T-cell (primary cell): Measurements from ENCODE around the gene FBXO31. TPM values are rescaled to one million over a fixed set of nuclear protein-coding genes. Genes with fewer than 3 reads are reported as not detected.
"Not testable (repeated sequence)": the region's sequence is repeated elsewhere in the genome, so short reads cannot be mapped to it uniquely, and the experiment has no call there.

Experiments used
- ATAC-seq, 4 experiments: fragments of 200-7000 bp in 3 of 4; fragments of 150-1000 bp in 1 of 4; cut with Tn5 transposase; replicated peaks in 1 of 4; 1 replicate in 3 of 4; 2 replicates in 1 of 4; pipeline ENCODE4 v1.10.0; 2021; ENCODE audit warnings: moderate library complexity in 3 of 4, mild to moderate bottlenecking in 2 of 4, moderate number of reproducible peaks in 1 of 4
- CTCF ChIA-PET, 2 donors: fragments of 300-600 bp; sonication (Branson Sonifier 250); formaldehyde crosslinking; loops; one replicate each; lab custom pipeline; 2022; ENCODE audit warnings: antibody characterized with exemption in 2 of 2; lab: Charles Lee
- POLR2A ChIA-PET, 2 donors: fragments of 300-600 bp; sonication (Branson Sonifier 250); formaldehyde crosslinking; loops; one replicate each; lab custom pipeline; 2022; ENCODE audit warnings: antibody characterized with exemption in 2 of 2; lab: Charles Lee
- DNase-seq, 35 experiments: peaks; one replicate each; pipeline versions ENCODE4 v3.0.0 to v3.0.0-alpha.2; 2013 to 2023
- H3K27ac ChIP-seq: one replicate; pipeline ENCODE4 v1.5.1; 2013; ENCODE audit warnings: low read length
- H3K27me3 ChIP-seq, 2 experiments: replicated peaks in 1 of 2; 1 replicate in 1 of 2; 2 replicates in 1 of 2; pipeline versions ENCODE4 v1.6.1 to v1.7.0; 2013; ENCODE audit warnings: low read length in 1 of 2, mixed read lengths in 1 of 2; ENCODE audit not compliant: control insufficient read depth in 2 of 2, insufficient read depth in 2 of 2; ENCODE audit errors: extremely low read depth in 1 of 2
- H3K36me3 ChIP-seq, 2 donors: 1 replicate in 1 of 2; 2 replicates in 1 of 2; pipeline versions ENCODE4 v1.6.1 to v1.7.0; 2013; ENCODE audit warnings: low read length in 1 of 2; ENCODE audit not compliant: control insufficient read depth in 2 of 2, insufficient read depth in 1 of 2; ENCODE audit errors: extremely low read depth in 1 of 2
- H3K4me1 ChIP-seq, 2 experiments: 1 replicate in 1 of 2; 2 replicates in 1 of 2; pipeline versions ENCODE4 v1.6.1 to v1.7.0; 2013; ENCODE audit warnings: low read length in 2 of 2, mixed read lengths in 1 of 2; ENCODE audit not compliant: insufficient read depth in 2 of 2, control insufficient read depth in 1 of 2; ENCODE audit errors: extremely low read depth in 1 of 2
- H3K4me3 ChIP-seq, 2 donors: 1 replicate in 1 of 2; 2 replicates in 1 of 2; pipeline versions ENCODE4 v1.5.1 to v1.7.0; 2013; ENCODE audit warnings: mild to moderate bottlenecking in 2 of 2, low read length in 1 of 2, moderate library complexity in 1 of 2; ENCODE audit not compliant: control insufficient read depth in 1 of 2; ENCODE audit errors: extremely low read depth in 1 of 2
- H3K9me3 ChIP-seq: 2 replicates; pipeline ENCODE4 v1.7.0; 2013
- H3K27ac Mint-ChIP-seq, 2 donors: one replicate each; pipeline ENCODE4 v1.8.0; 2020 to 2021; ENCODE audit warnings: mild to moderate bottlenecking in 2 of 2, mixed read lengths in 2 of 2
- H3K27me3 Mint-ChIP-seq, 2 donors: one replicate each; pipeline ENCODE4 v1.8.0; 2021 to 2022; ENCODE audit warnings: mixed read lengths in 2 of 2
- H3K36me3 Mint-ChIP-seq: one replicate; pipeline ENCODE4 v1.8.0; 2021; ENCODE audit warnings: mixed read lengths
- H3K4me1 Mint-ChIP-seq, 3 donors: one replicate each; pipeline ENCODE4 v1.8.0; 2020 to 2022; ENCODE audit warnings: mixed read lengths in 3 of 3, mild to moderate bottlenecking in 1 of 3
- H3K4me3 Mint-ChIP-seq, 3 donors: one replicate each; pipeline ENCODE4 v1.8.0; 2020 to 2022; ENCODE audit warnings: mild to moderate bottlenecking in 3 of 3, mixed read lengths in 3 of 3, moderate library complexity in 3 of 3
- H3K9me3 Mint-ChIP-seq, 3 donors: one replicate each; pipeline ENCODE4 v1.8.0; 2020 to 2022; ENCODE audit warnings: mixed read lengths in 3 of 3
- WGBS: methylation state at CpG from one replicate; pipeline ENCODE4 v1.1.5; 2013; ENCODE audit warnings: missing lambda C conversion rate; ENCODE audit not compliant: insufficient coverage; 5-methylcytosine and 5-hydroxymethylcytosine counted together
- total RNA-seq, 35 experiments: library from RNA in 6 of 35; stranded (reverse) in 6 of 35; fragments of 120-200 nt in 1 of 35; gene quantifications; one replicate each; pipeline versions ENCODE4 v1.2.1 to v1.2.4 and lab custom pipeline; 2013 to 2026

FBXO31 gene
- total RNA-seq, 5 donors from 2014 or later (not counting 1 experiment from before 2014, with no cell fraction given): 34.7 to 67.2 (median 55.6) TPM

DNA sequence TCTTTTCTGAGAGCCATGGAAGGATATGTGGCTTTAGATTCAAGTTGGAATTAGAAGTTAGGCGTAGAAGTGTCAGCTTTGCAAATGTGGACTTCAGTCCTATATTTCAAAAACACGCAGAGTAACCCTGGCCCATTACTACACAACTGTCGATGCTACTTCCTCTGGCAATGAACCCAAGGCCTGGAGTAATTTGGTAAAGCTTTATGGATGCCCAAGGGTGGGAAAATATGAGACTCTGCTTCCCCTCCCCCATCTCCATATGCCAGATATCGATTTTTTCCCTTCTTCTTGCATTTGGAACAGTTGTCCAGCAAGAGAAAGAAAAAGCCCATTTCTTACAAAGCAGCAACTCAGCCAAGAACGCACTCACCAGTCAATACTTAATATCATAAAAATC, 5.7 kb upstream of the FBXO31 start:
- POLR2A ChIA-PET: no interaction called here

DNA sequence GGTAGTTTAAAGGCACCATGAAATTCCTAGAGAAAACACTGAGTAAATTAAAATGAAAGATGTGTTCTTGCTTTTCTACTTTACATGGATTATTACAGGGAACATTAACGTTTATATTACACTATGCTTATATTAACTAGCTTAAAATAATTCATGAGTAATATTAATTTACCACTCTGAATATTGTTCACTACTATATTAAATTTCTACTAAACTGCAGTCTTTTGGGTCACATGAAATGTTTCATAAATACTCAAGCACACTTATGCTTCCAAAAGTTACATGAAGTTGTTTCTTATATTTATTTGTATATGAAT, 5.2 kb upstream of the FBXO31 start:
- Mint-ChIP-seq H3K27me3 (peaks cover 0 to 3% of the 10 kb centered on the region in 2 donors), H3K4me1 (peaks cover 48 to 58% (median 54%) of the 10 kb centered on the region in 3 donors), H3K4me3 (peak overlapping the region; percentile 46 to 62 (median 61)), H3K9me3 (no peaks in the 10 kb centered on the region), H3K36me3 (no peaks in the 10 kb centered on the region), H3K27ac (peak overlapping the region; percentile 96 to 98)
- no CpG with 5 or more reads among the region's 1 CpG for WGBS
- POLR2A ChIA-PET: no interaction called here
- peak overlapping the region in 1 of 2 donors; percentile 15 for H3K4me3 ChIP-seq
- DNase-seq: no peak
- CTCF ChIA-PET: interaction anchor here in 1 of 2 donors (0.6 to 1.1 kb wide), 2 partner anchors 159 to 248 kb away, joined by 3 to 9 read pairs; no protein-coding TSS in a partner anchor
- H3K27me3 ChIP-seq: no peaks in the 10 kb centered on the region
- no peak for ATAC-seq
- H3K4me1 ChIP-seq: peaks cover 20 to 48% of the 10 kb centered on the region in 2 experiments
- H3K9me3 ChIP-seq: no peaks in the 10 kb centered on the region
- H3K36me3 ChIP-seq: no peaks in the 10 kb centered on the region
- peak overlapping the region; percentile 68 for H3K27ac ChIP-seq

More for the DNA sequence above, 5.7 kb upstream of the FBXO31 start:
- Mint-ChIP-seq H3K27me3 (no peaks in the 10 kb centered on the region), H3K4me3 (no peak overlapping the region), H3K4me1 (peaks cover 49 to 60% (median 57%) of the 10 kb centered on the region in 3 donors), H3K36me3 (no peaks in the 10 kb centered on the region), H3K27ac (peak overlapping the region; percentile 69 to 71), H3K9me3 (no peaks in the 10 kb centered on the region)
- CTCF ChIA-PET: interaction anchor here in 1 of 2 donors (0.6 kb wide), 1 partner anchor 159 kb away, joined by 9 read pairs; no protein-coding TSS in a partner anchor
- Histone ChIP-seq H3K4me1 (peaks cover 25 to 46% of the 10 kb centered on the region in 2 experiments), H3K27ac (peak overlapping the region; percentile 68), H3K27me3 (no peaks in the 10 kb centered on the region), H3K36me3 (no peaks in the 10 kb centered on the region), H3K9me3 (no peaks in the 10 kb centered on the region), H3K4me3 (no peak overlapping the region)
- no peak for DNase-seq
- 80% methylated on average over 1 of the region's 5 CpGs for WGBS
- no peak for ATAC-seq

DNA sequence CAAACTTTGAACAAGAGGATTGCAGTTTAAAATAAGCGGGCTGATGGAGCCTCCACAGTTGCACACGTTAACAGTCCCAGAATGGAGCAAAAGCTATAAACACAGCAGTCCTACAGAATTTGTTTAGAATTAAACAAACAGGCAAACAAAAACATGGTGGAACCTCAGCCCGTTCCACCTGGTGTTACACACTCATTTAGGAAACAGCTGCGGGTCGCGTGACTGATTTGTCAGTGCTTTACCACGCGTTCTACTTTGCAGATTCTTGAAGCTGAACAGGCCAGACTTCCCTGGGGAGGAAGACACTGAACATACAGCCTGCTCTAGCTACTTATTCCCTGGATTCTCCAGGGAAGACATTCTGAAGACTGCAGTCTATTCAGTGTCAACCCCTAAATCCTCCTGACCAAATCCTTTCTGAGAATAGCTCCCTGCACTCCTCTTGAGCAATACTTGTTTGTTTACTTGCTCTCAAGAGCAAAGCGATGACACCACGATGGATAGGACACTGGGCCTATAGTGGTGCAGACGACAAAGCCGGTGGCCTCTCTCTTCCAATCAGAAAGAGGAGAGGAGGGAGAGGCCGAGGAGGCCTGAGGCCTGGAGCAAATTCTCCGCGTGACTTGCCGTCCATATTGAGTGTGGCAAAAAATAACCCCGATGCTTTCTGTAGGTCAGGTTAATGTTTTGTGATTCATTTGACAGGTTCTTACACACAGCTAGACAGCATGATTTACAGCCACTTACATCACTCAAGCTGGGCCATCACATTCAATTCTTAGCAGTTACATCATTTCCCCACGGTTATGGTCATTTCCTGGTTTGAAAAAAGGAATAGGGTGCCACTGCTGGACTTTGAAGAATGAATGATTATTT, 4.6 kb upstream of the FBXO31 start:
- CTCF ChIA-PET: interaction anchor here in 1 of 2 donors (1.1 kb wide), 1 partner anchor 248 kb away, joined by 3 read pairs; no protein-coding TSS in a partner anchor
- POLR2A ChIA-PET: interaction anchor here in 1 of 2 donors (0.6 kb wide), 1 partner anchor 1591 kb away, joined by 4 read pairs; no protein-coding TSS in a partner anchor
- Mint-ChIP-seq H3K27me3 (peaks cover 0 to 3% of the 10 kb centered on the region in 2 donors), H3K4me1 (peaks cover 44 to 52% (median 48%) of the 10 kb centered on the region in 3 donors), H3K36me3 (no peaks in the 10 kb centered on the region), H3K27ac (peak overlapping the region; percentile 96 to 98), H3K9me3 (no peaks in the 10 kb centered on the region), H3K4me3 (peak overlapping the region; percentile 46 to 62 (median 61))
- H3K27me3 ChIP-seq: no peaks in the 10 kb centered on the region
- DNase-seq (peak; percentile 62 to 94 (median 88)), ATAC-seq (peak; percentile 57 to 72 (median 64))
- peaks cover 20 to 42% of the 10 kb centered on the region in 2 experiments for H3K4me1 ChIP-seq
- peak overlapping the region; percentile 0 to 15 for H3K4me3 ChIP-seq
- H3K36me3 ChIP-seq: no peaks in the 10 kb centered on the region
- H3K27ac ChIP-seq: peak overlapping the region; percentile 68
- 11% methylated on average over 10 of the region's 18 CpGs for WGBS
- no peaks in the 10 kb centered on the region for H3K9me3 ChIP-seq

DNA sequence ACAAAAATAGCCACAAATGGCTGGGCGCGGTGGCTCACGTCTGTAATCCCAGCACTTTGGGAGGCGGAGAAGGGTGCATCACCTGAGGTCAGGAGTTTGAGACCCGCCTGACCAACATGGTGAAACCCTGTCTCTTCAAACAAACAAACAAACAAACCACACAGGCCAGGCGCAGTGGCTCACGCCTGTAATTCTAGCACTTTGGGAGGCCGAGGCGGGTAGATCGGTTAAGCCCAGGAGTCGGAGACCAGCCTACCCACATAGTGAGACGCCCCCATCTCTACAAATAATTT, 1.2 kb upstream of the FBXO31 start:
- CTCF ChIA-PET: interaction anchor here in 1 of 2 donors (4.3 kb wide), 1 partner anchor 10 kb away, joined by 28 read pairs; no protein-coding TSS in a partner anchor
- peak overlapping the region; percentile 88 to 89 (median 88) for H3K4me3 Mint-ChIP-seq

DNA sequence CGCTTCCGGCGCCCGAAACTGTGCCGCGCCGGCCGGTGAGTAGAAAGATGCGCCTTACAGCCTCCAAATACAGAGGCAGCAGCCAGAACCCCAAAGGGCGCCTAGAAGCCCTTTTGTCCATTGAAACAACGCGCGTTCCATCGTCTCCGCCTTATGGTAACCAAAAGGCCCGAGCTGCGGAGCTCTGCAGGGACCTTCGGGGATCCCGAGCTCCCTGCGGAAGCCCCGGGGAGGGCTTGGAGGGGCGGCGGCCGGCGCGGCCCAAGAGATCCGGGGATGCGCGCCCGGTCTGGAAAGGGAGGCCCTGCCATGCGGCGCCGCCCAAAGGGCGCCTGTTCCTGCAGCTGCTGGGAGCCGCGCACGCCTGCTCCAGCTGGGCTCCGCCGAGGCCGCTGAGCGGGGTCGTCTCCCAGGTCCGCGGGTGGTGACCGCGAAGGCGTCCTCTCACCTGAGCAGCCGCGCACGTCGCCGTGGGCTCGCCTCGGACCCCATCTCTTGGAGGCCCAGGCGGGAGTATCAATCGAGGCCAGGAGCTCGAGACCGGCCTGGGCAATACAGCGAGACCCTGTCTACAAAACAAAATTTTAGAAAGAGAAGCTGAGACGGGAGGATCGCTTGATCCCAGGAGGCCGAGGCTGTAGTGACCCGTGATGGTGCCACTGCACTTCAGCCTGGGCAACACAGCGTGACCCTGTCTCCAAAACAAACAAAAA, 742 bp upstream of the FBXO31 start:
- ATAC-seq (peak in 3 of 4 experiments; percentile 1 to 14 (median 3)), DNase-seq (no peak)
- Histone ChIP-seq H3K27me3 (no peaks in the 10 kb centered on the region), H3K9me3 (no peaks in the 10 kb centered on the region), H3K27ac (peak overlapping the region; percentile 77), H3K4me1 (peaks cover 32 to 61% of the 10 kb centered on the region in 2 experiments), H3K4me3 (peak overlapping the region; percentile 87 to 88), H3K36me3 (no peaks in the 10 kb centered on the region)
- POLR2A ChIA-PET: interaction anchor here in 1 of 2 donors (0.5 to 2.0 kb wide), 3 partner anchors 9 to 39 kb away, joined by 3 to 11 read pairs (median 3); no protein-coding TSS in a partner anchor
- WGBS: 12% methylated on average over 64 of the region's 64 CpGs
- peaks cover 0 to 3% of the 10 kb centered on the region in 2 donors for H3K27me3 Mint-ChIP-seq
- no peaks in the 10 kb centered on the region for H3K36me3 Mint-ChIP-seq
- H3K4me1 Mint-ChIP-seq: peaks cover 64 to 70% (median 67%) of the 10 kb centered on the region in 3 donors
- peak overlapping the region; percentile 88 to 89 (median 88) for H3K4me3 Mint-ChIP-seq
- no peaks in the 10 kb centered on the region for H3K9me3 Mint-ChIP-seq
- peak overlapping the region; percentile 96 to 97 for H3K27ac Mint-ChIP-seq
- CTCF ChIA-PET: interaction anchor here in 1 of 2 donors (0.6 to 4.3 kb wide), 5 partner anchors 9 to 252 kb away, joined by 3 to 28 read pairs (median 6); partner anchors contain the start of gene C16orf95

More for the DNA sequence above, 1.2 kb upstream of the FBXO31 start:
- not testable (repeated sequence) for H3K27me3 ChIP-seq, H3K27me3 Mint-ChIP-seq, H3K36me3 Mint-ChIP-seq, H3K36me3 ChIP-seq, H3K9me3 ChIP-seq, DNase-seq, ATAC-seq, H3K9me3 Mint-ChIP-seq
- Histone ChIP-seq H3K4me3 (peak overlapping the region; percentile 87 to 88), H3K4me1 (peaks cover 32 to 56% of the 10 kb centered on the region in 2 experiments), H3K27ac (peak overlapping the region; percentile 55)
- Mint-ChIP-seq H3K27ac (peak overlapping the region; percentile 66 to 67), H3K4me1 (peaks cover 65 to 73% (median 67%) of the 10 kb centered on the region in 3 donors)
- WGBS: 100% methylated on average over 2 of the region's 12 CpGs
- POLR2A ChIA-PET: interaction anchor here in 1 of 2 donors (0.5 kb wide), 1 partner anchor 9 kb away, joined by 3 read pairs; no protein-coding TSS in a partner anchor
